HEK293 (cell line): Measurements from ENCODE around the gene GMPS.

Source experiments
- KLF16 ChIP-seq: fragments of 450-650 bp; formaldehyde crosslinking; IDR thresholded peaks from 2 replicates; pipeline ENCODE4 v1.5.1; 2017; ENCODE audit warnings: missing biosample characterization, missing genetic modification characterization
- TCF7L2 ChIP-seq: IDR thresholded peaks from 2 replicates; pipeline ENCODE4 v1.6.1; 2011; ENCODE audit warnings: low read depth, mild to moderate bottlenecking, inconsistent platforms, low read length, moderate library complexity, borderline replicate concordance
- ZNF768 ChIP-seq: fragments of 450-650 bp; formaldehyde crosslinking; IDR thresholded peaks from 2 replicates; pipeline ENCODE4 v1.5.1; 2018; ENCODE audit warnings: missing biosample characterization, mild to moderate bottlenecking, missing genetic modification characterization
- TF ChIP-seq, protein P1 (sequence below): fragments of 450-650 bp; formaldehyde crosslinking; IDR thresholded peaks from 2 replicates; pipeline ENCODE4 v1.5.1; 2016; ENCODE audit warnings: missing biosample characterization, missing genetic modification characterization
- TF ChIP-seq, protein P2 (sequence below): fragments of 450-650 bp; formaldehyde crosslinking; IDR thresholded peaks from 2 replicates; pipeline ENCODE4 v1.5.1; 2016; ENCODE audit warnings: missing biosample characterization, missing genetic modification characterization, borderline replicate concordance

DNA sequence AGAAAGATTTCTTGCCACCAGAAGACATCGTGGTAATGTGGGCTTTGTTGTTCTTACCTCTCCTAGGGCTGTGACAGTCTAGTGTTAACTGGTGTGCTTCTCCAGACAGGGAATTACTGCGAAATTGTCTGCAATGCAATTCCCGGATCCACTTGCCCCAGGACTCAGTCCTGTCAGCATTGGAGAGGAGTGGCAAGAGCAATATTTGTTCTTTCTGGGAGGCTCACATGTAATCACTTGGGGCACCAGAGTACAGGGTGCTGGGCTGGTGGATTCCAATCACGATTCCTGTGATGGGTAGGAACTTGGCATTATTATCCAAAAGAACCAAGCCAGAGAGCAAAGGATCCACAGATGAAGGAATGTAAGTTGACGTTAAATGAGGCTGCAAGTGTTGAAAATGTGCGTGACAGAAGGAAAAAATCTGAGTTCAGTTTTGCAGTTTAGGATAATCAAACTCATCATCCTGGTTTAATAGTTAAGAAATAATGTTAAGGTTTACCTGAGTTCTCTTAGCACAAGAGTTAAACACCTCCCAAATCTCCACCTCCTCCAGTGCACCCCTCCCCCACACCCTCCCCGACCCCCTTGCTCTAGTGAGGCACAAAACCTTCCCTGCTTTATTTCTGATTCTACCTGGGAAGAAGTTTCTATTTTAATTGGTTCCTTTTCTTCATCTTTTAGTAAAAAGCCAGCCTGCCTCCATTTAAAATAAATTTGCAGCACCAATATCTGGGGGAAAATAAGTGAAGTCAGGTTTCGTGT, 79.2 kb downstream of the GMPS start:
- TF ChIP-seq TCF7L2 (no peak), KLF16 (tag by site-specific recombination) (no peak), ZNF768 (no peak)
- TF ChIP-seq, protein P1, sequence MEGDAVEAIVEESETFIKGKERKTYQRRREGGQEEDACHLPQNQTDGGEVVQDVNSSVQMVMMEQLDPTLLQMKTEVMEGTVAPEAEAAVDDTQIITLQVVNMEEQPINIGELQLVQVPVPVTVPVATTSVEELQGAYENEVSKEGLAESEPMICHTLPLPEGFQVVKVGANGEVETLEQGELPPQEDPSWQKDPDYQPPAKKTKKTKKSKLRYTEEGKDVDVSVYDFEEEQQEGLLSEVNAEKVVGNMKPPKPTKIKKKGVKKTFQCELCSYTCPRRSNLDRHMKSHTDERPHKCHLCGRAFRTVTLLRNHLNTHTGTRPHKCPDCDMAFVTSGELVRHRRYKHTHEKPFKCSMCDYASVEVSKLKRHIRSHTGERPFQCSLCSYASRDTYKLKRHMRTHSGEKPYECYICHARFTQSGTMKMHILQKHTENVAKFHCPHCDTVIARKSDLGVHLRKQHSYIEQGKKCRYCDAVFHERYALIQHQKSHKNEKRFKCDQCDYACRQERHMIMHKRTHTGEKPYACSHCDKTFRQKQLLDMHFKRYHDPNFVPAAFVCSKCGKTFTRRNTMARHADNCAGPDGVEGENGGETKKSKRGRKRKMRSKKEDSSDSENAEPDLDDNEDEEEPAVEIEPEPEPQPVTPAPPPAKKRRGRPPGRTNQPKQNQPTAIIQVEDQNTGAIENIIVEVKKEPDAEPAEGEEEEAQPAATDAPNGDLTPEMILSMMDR: no peak
- TF ChIP-seq, protein P2, sequence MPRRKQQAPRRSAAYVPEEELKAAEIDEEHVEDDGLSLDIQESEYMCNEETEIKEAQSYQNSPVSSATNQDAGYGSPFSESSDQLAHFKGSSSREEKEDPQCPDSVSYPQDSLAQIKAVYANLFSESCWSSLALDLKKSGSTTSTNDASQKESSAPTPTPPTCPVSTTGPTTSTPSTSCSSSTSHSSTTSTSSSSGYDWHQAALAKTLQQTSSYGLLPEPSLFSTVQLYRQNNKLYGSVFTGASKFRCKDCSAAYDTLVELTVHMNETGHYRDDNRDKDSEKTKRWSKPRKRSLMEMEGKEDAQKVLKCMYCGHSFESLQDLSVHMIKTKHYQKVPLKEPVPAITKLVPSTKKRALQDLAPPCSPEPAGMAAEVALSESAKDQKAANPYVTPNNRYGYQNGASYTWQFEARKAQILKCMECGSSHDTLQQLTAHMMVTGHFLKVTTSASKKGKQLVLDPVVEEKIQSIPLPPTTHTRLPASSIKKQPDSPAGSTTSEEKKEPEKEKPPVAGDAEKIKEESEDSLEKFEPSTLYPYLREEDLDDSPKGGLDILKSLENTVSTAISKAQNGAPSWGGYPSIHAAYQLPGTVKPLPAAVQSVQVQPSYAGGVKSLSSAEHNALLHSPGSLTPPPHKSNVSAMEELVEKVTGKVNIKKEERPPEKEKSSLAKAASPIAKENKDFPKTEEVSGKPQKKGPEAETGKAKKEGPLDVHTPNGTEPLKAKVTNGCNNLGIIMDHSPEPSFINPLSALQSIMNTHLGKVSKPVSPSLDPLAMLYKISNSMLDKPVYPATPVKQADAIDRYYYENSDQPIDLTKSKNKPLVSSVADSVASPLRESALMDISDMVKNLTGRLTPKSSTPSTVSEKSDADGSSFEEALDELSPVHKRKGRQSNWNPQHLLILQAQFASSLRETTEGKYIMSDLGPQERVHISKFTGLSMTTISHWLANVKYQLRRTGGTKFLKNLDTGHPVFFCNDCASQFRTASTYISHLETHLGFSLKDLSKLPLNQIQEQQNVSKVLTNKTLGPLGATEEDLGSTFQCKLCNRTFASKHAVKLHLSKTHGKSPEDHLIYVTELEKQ (tag by site-specific recombination): no peak
